Neural progenitor cell (in vitro differentiated cells): Measurements from ENCODE around the gene ADCY3.

Experiments
- CTCF ChIP-seq: fragments of 200-600 bp; sonication (generic); IDR thresholded peaks from 2 replicates; pipeline ENCODE4 v1.5.1; 2017; ENCODE audit warnings: antibody characterized with exemption, mild to moderate bottlenecking
- EZH2 ChIP-seq: fragments of 200-600 bp; sonication (generic); IDR thresholded peaks from 2 replicates; pipeline ENCODE4 v1.6.1; 2017; ENCODE audit warnings: antibody characterized with exemption, mild to moderate bottlenecking, moderate library complexity

GRCh38 chr2:24907116-24907515 lies 12.9 kb downstream of the ADCY3 start:
- no peak for TF ChIP-seq CTCF
- no peak for TF ChIP-seq EZH2
